Lung (tissue), 12 donors: Measurements from ENCODE around the gene EXOC2. TPM values are rescaled to one million over a fixed set of nuclear protein-coding genes. Genes with fewer than 3 reads are reported as not detected.

ENCODE experiments used
- ATAC-seq: fragments of 200-7000 bp; cut with Tn5 transposase; one replicate; pipeline ENCODE4 v1.9.1; 2020; ENCODE audit warnings: moderate number of reproducible peaks; ENCODE audit not compliant: insufficient read depth, low FRiP score
- DNase-seq, 3 donors: peaks; one replicate each; pipeline ENCODE4 v3.0.0-alpha.2; 2013 to 2017
- H3K27ac ChIP-seq, 2 donors: one replicate each; pipeline ENCODE4 v1.5.1; 2013; ENCODE audit warnings: mild to moderate bottlenecking in 2 of 2, moderate library complexity in 2 of 2, control low read depth in 1 of 2, inconsistent platforms in 1 of 2, low read depth in 1 of 2, low read length in 1 of 2
- H3K27me3 ChIP-seq, 3 donors: one replicate each; pipeline ENCODE4 v1.5.1; 2013; ENCODE audit warnings: low read length in 2 of 3; ENCODE audit not compliant: control insufficient read depth in 3 of 3, insufficient read depth in 3 of 3
- H3K36me3 ChIP-seq, 4 donors: one replicate each; pipeline ENCODE4 v1.5.1; 2013; ENCODE audit warnings: low read length in 4 of 4, mild to moderate bottlenecking in 1 of 4, moderate library complexity in 1 of 4; ENCODE audit not compliant: control insufficient read depth in 4 of 4, insufficient read depth in 4 of 4
- H3K4me1 ChIP-seq, 5 donors: one replicate each; pipeline ENCODE4 v1.5.1; 2013; ENCODE audit warnings: low read length in 5 of 5, mild to moderate bottlenecking in 2 of 5, moderate library complexity in 1 of 5; ENCODE audit not compliant: control insufficient read depth in 5 of 5, insufficient read depth in 5 of 5
- H3K4me3 ChIP-seq: one replicate; pipeline ENCODE4 v1.5.1; 2013; ENCODE audit warnings: mild to moderate bottlenecking, control low read depth, moderate library complexity
- H3K9ac ChIP-seq, 2 donors: one replicate each; pipeline ENCODE4 v1.5.1; 2013; ENCODE audit warnings: low read length in 2 of 2, control low read depth in 1 of 2; ENCODE audit not compliant: insufficient read depth in 1 of 2
- H3K9me3 ChIP-seq, 4 donors: one replicate each; pipeline ENCODE4 v1.5.1; 2013; ENCODE audit warnings: low read length in 3 of 4, mild to moderate bottlenecking in 1 of 4, moderate library complexity in 1 of 4; ENCODE audit not compliant: control insufficient read depth in 4 of 4, insufficient read depth in 3 of 4
- WGBS, 2 donors: extraction: QIAGEN DNeasy Blood & Tissue Kit; methylation state at CpG; one replicate each; pipeline ENCODE4 v1.1.7; 2013; 5-methylcytosine and 5-hydroxymethylcytosine counted together
- polyA plus RNA-seq, 2 donors: library from polyadenylated mRNA; stranded (reverse); fragments of 200-250 nt; gene quantifications; one replicate each; pipeline ENCODE4 v1.2.1, GENCODE V29; 2013
- total RNA-seq, 2 donors: library from RNA; depleted of rRNA in 1 of 2; stranded (reverse); fragments of >200 nt in 1 of 2; gene quantifications; one replicate each; pipeline ENCODE4 v1.2.1, GENCODE V29; 2014 to 2021
- TF ChIP-seq, protein P1 (sequence below): IDR thresholded peaks from 2 replicates; pipeline ENCODE4 v1.5.1; 2012; ENCODE audit warnings: mild to moderate bottlenecking; ENCODE audit errors: control extremely low read depth, extremely low read depth
- donor health status: control.
- donor health status: control.
- donor health status: Bipolar disorder and iron deficiency.
- donor health status: healthy.
- donor health status: DM: yes; HTN: yes; CAD: no.

EXOC2 gene
- total and polyA plus RNA-seq, 4 donors = 6.3 to 33.0 (median 12.8) TPM

DNA sequence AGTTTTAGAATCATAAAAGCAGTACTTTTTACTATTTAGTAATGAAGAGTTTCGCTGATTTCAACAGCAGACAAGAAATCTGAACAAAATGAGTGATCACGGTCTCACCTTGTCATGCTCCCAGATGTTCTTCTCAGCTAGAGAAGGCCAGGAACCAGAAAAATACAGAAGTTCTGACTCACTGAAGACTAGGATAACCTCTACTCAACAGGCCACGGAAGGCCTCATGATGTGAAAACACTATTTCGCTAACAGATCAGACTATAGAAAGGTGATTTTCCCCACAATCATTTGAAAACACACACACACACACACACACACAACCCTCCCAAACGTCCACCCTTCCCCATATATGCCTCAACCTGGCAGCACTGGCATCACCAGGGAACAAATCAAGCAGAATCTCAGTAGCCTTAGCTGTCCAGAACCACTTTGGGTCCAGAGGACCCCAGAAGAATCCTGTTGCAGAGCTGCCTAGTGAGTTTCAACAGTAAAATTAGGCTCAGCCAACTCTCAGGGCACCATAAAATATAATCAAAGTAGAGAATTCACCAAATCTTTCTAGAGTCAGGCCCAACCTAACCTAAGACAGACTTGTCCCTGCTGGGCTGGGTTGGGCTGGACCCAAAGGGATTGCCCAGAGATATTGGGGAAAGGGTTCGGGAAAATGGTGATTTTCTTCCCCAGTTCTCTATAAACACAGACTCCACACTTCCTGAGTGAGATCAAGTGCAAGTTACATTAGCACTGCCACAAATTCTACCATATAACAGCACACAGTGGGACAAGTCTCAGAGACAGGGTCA lies 7.9 kb downstream of the EXOC2 start:
- Histone ChIP-seq H3K27me3 (no peaks in the 10 kb centered on the region), H3K36me3 (peaks cover 0 to 4% (median 3%) of the 10 kb centered on the region in 4 donors), H3K9me3 (no peaks in the 10 kb centered on the region), H3K4me1 (peaks cover 0 to 64% (median 8%) of the 10 kb centered on the region in 5 donors), H3K4me3 (no peak overlapping the region), H3K27ac (no peak overlapping the region), H3K9ac (no peak overlapping the region)
- ATAC-seq (no peak), DNase-seq (no peak)
- TF ChIP-seq, protein P1, sequence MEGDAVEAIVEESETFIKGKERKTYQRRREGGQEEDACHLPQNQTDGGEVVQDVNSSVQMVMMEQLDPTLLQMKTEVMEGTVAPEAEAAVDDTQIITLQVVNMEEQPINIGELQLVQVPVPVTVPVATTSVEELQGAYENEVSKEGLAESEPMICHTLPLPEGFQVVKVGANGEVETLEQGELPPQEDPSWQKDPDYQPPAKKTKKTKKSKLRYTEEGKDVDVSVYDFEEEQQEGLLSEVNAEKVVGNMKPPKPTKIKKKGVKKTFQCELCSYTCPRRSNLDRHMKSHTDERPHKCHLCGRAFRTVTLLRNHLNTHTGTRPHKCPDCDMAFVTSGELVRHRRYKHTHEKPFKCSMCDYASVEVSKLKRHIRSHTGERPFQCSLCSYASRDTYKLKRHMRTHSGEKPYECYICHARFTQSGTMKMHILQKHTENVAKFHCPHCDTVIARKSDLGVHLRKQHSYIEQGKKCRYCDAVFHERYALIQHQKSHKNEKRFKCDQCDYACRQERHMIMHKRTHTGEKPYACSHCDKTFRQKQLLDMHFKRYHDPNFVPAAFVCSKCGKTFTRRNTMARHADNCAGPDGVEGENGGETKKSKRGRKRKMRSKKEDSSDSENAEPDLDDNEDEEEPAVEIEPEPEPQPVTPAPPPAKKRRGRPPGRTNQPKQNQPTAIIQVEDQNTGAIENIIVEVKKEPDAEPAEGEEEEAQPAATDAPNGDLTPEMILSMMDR = no peak
- whole genome bisulfite sequencing, 2 donors = 81 to 91% methylated on average over 6 of the region's 6 CpGs

GRCh38 chr6:683742-684440 lies 9.0 kb downstream of the EXOC2 start:
- H3K27ac ChIP-seq = peak overlapping the region in 1 of 2 donors; percentile 20
- no peaks in the 10 kb centered on the region for H3K9me3 ChIP-seq
- peaks cover 0 to 4% (median 3%) of the 10 kb centered on the region in 4 donors for H3K36me3 ChIP-seq
- peak overlapping the region in 1 of 2 donors; percentile 81 for H3K9ac ChIP-seq
- WGBS, 2 donors = 32 to 46% methylated on average over 15 of the region's 15 CpGs
- TF ChIP-seq, protein P1 = no peak
- no peak overlapping the region for H3K4me3 ChIP-seq
- ATAC-seq (no peak), DNase-seq (peak; percentile 94 to 98 (median 98))
- H3K4me1 ChIP-seq = peaks cover 0 to 75% (median 6%) of the 10 kb centered on the region in 5 donors
- no peaks in the 10 kb centered on the region for H3K27me3 ChIP-seq

DNA sequence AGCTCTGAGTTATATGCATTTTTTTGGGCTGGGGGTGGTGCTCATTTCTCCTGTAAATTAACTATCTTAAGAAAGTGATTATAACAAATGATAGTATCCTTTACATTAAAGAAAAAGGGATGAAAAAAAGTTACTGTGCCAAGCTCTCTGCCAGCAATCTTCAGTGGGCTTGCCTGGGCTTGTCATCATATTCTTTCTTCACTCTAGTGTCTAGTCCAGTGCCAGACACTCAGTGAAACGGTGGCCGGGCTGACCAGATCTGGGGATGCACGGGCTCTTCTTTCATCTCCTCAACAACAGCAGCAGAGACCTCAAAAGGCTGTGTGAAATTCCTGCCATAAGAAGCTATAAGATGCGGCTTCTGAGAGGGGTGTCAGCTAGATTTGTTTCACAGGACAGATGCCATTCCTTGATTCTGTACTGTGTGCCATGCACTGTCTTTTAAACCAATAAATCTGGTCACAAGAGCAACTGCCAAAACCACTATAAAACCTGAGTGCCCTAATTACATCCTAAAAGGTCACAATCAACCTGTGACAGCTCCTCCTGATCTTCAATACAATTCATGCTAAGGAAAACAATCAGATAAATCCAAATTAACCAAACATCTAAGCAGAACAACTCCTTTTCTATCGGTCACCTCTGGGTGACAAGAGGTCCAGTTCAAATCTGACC lies 12.1 kb downstream of the EXOC2 start:
- no peak for ATAC-seq
- Histone ChIP-seq H3K4me3 (no peak overlapping the region), H3K36me3 (peaks cover 0 to 2% (median 0%) of the 10 kb centered on the region in 4 donors), H3K27ac (no peak overlapping the region), H3K27me3 (no peaks in the 10 kb centered on the region), H3K9me3 (no peaks in the 10 kb centered on the region), H3K9ac (no peak overlapping the region), H3K4me1 (peaks cover 0 to 75% (median 6%) of the 10 kb centered on the region in 5 donors)
- TF ChIP-seq, protein P1 = no peak
- DNase-seq = no peak
- WGBS, 2 donors = 88 to 96% methylated on average over 5 of the region's 5 CpGs
